ENCODE data around the gene FKBP1C. TPM values are rescaled to one million over a fixed set of nuclear protein-coding genes. Genes with fewer than 3 reads are reported as not detected.

Gene FKBP1C
- total and polyA plus RNA-seq, 2 of the 4 experiments (the other 2 are of a cell fraction) = 0.72 to 3.1 TPM

DNA sequence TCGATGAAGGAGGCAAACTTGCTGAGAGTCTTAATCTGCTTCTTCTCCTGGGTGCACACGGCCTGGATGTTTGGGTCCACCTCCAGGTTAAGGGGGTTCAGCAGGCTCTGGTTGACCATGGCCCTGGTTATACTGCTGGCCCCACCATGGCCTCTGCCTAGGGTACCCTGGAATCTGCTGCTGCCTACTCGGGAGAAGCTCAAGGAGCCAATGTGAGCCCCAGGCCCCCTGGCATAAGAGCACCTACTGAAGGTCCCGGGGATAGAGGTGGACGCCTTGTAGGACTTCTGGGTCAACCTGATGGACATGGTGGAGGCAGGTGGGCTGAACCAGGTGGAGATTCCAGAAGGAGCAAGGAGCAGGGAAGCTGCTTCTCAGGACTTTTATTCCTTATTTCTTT lies 17.9 kb upstream of the FKBP1C start:
- no peak for ATAC-seq (ENCODE audit: low read depth)
- no TSS peak for BruUV-seq (replicated peaks)
- Histone ChIP-seq H2BK120ac (ENCODE audit: low read depth, low read length) (no peak overlapping the region), H2AFZ (replicated peaks; ENCODE audit: low read length, poor library complexity) (no peak overlapping the region), H2BK20ac (ENCODE audit: low read depth, low read length) (no peak overlapping the region), H4K5ac (ENCODE audit: low read depth, low read length) (no peak overlapping the region), H3K36me3 (ENCODE audit: control insufficient read depth, insufficient read depth, low read length) (no peaks in the 10 kb centered on the region), H3K27me3 (ENCODE audit: control insufficient read depth, insufficient read depth, low read length) (no peaks in the 10 kb centered on the region), H2AK9ac (replicated peaks; ENCODE audit: low read depth, low read length, poor library complexity) (no peak overlapping the region), H4K8ac (ENCODE audit: low read depth in 2 of 2, low read length in 2 of 2) (no peak overlapping the region), H3K4me3 (ENCODE audit: insufficient read depth, low read depth, low read length) (no peak overlapping the region), H3K79me1 (ENCODE audit: low read depth in 1 of 2, low read length in 2 of 2) (no peaks in the 10 kb centered on the region), H3K9me3 (ENCODE audit: control insufficient read depth, insufficient read depth, low read length) (peaks cover 6% of the 10 kb centered on the region; the same call in 1 of the 2 replicates), H3K4me1 (ENCODE audit: control insufficient read depth, insufficient read depth, low read length) (no peaks in the 10 kb centered on the region), H3K56ac (ENCODE audit: extremely low read depth, insufficient read depth, low read length) (no peak overlapping the region), H4K20me1 (ENCODE audit: insufficient read depth, low read length) (no peaks in the 10 kb centered on the region), H3K9me1 (ENCODE audit: insufficient read depth, low read length) (no peaks in the 10 kb centered on the region), H3K14ac (replicated peaks; ENCODE audit: low read depth, low read length) (no peak overlapping the region), H3K9ac (ENCODE audit: low read depth, low read length) (no peak overlapping the region), H3K4me2 (ENCODE audit: low read depth, low read length) (no peak overlapping the region), H3K27ac (ENCODE audit: insufficient read depth, low read length) (no peak overlapping the region), H2BK15ac (ENCODE audit: low read depth, low read length) (no peak overlapping the region), H4K91ac (ENCODE audit: insufficient read depth, low read depth, low read length) (no peak overlapping the region), H3K23ac (ENCODE audit: low read depth, low read length) (no peak overlapping the region), H3K4ac (ENCODE audit: low read depth, low read length) (no peak overlapping the region), H3K18ac (ENCODE audit: low read depth, low read length) (no peak overlapping the region), H2BK5ac (ENCODE audit: low read depth, low read length, poor library complexity, severe bottlenecking) (no peak overlapping the region), H2AK5ac (ENCODE audit: low read depth, low read length) (no peak overlapping the region)
- 20% methylated on average over 1 of the region's 5 CpGs; no CpG with 5 or more reads in 1 of the 2 experiments for WGBS, 2 experiments (ENCODE audit: extremely low coverage in 2 of 2, insufficient read length in 1 of 2)
- TF ChIP-seq MAFK (IDR thresholded peaks at IDR 0.05; ENCODE audit: low read depth, low read length) (no peak), USF2 (IDR thresholded peaks at IDR 0.05; ENCODE audit: low read depth, low read length) (no peak), BHLHE40 (IDR thresholded peaks at IDR 0.05; ENCODE audit: low read depth, low read length) (no peak), MXI1 (IDR thresholded peaks at IDR 0.05; ENCODE audit: borderline replicate concordance, low read depth, low read length) (no peak), CHD1 (IDR thresholded peaks at IDR 0.05; ENCODE audit: low read depth, low read length) (no peak), SMC3 (IDR thresholded peaks at IDR 0.05; ENCODE audit: low read depth, low read length) (no peak), POLR2A (IDR thresholded peaks at IDR 0.05; ENCODE audit: low read depth, low read length) (no peak), CEBPB (IDR thresholded peaks at IDR 0.05; ENCODE audit: low read depth, low read length) (no peak), MAZ (IDR thresholded peaks at IDR 0.05; ENCODE audit: borderline replicate concordance, low read depth, low read length) (no peak), RAD21 (IDR thresholded peaks at IDR 0.05; ENCODE audit: low read length) (no peak), NFE2L2 (IDR thresholded peaks at IDR 0.05; ENCODE audit: low read depth, low read length) (no peak), RCOR1 (IDR thresholded peaks at IDR 0.05; ENCODE audit: insufficient replicate concordance, low read length) (no peak), FOS (IDR thresholded peaks at IDR 0.05; ENCODE audit: low read depth, low read length) (no peak)
- TF ChIP-seq, protein P1, sequence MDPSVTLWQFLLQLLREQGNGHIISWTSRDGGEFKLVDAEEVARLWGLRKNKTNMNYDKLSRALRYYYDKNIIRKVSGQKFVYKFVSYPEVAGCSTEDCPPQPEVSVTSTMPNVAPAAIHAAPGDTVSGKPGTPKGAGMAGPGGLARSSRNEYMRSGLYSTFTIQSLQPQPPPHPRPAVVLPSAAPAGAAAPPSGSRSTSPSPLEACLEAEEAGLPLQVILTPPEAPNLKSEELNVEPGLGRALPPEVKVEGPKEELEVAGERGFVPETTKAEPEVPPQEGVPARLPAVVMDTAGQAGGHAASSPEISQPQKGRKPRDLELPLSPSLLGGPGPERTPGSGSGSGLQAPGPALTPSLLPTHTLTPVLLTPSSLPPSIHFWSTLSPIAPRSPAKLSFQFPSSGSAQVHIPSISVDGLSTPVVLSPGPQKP (IDR thresholded peaks at IDR 0.05; ENCODE audit: borderline replicate concordance, low read depth, low read length) = no peak
- in situ Hi-C loops (cut with MboI; ENCODE audit: low sequenced_read_pairs) = no loop called here
- dilution Hi-C loops (cut with HindIII; ENCODE audit: low sequenced_read_pairs, unreplicated experiment) = no loop called here
- intact Hi-C loops (cut with micrococcal nuclease) = no loop called here
- POLR2A ChIA-PET (ENCODE audit: unreplicated experiment) = no interaction called here
- CTCF ChIA-PET = no interaction called here
- no peak for DNase-seq
